Mesenchymal stem cell (in vitro differentiated cells and primary cell): ENCODE results near the gene RBM23.
A peak's percentile ranks its signal among the peaks of the same experiment; 100 is the strongest.

ENCODE experiments used
- DNase-seq: peaks from one replicate; pipeline ENCODE4 v3.0.0-alpha.2; 2013
- H2AFZ ChIP-seq: one replicate; pipeline ENCODE4 v1.6.1; 2013; ENCODE audit warnings: low read depth, mild to moderate bottlenecking, control low read depth, inconsistent platforms, low read length, moderate library complexity
- H2AK5ac ChIP-seq: 2 replicates; pipeline ENCODE4 v1.6.1; 2013; ENCODE audit warnings: low read length, moderate library complexity, mild to moderate bottlenecking, inconsistent platforms; ENCODE audit not compliant: severe bottlenecking
- H2BK120ac ChIP-seq: one replicate; pipeline ENCODE4 v1.6.1; 2013; ENCODE audit warnings: low read depth, mild to moderate bottlenecking, inconsistent platforms, low read length, moderate library complexity
- H2BK12ac ChIP-seq, 2 experiments: one replicate each; pipeline ENCODE4 v1.6.1; 2013; ENCODE audit warnings: inconsistent platforms in 2 of 2, low read length in 2 of 2, mild to moderate bottlenecking in 2 of 2, moderate library complexity in 2 of 2, control low read depth in 1 of 2
- H2BK15ac ChIP-seq: one replicate; pipeline ENCODE4 v1.6.1; 2013; ENCODE audit warnings: mild to moderate bottlenecking, low read depth, inconsistent platforms; ENCODE audit not compliant: poor library complexity, severe bottlenecking
- H2BK5ac ChIP-seq: 2 replicates; pipeline ENCODE4 v1.6.1; 2013; ENCODE audit warnings: low read depth, mild to moderate bottlenecking, low read length, control low read depth, inconsistent platforms; ENCODE audit not compliant: poor library complexity, severe bottlenecking
- H3K14ac ChIP-seq, 2 experiments: one replicate each; pipeline ENCODE4 v1.6.1; 2013; ENCODE audit warnings: inconsistent platforms in 2 of 2, low read length in 2 of 2, control low read depth in 1 of 2, mild to moderate bottlenecking in 1 of 2, moderate library complexity in 1 of 2
- H3K18ac ChIP-seq, 2 experiments: one replicate each; pipeline ENCODE4 v1.6.1; 2013; ENCODE audit warnings: inconsistent platforms in 2 of 2, low read length in 2 of 2, control low read depth in 1 of 2, low read depth in 1 of 2, mild to moderate bottlenecking in 1 of 2
- H3K23ac ChIP-seq, 2 experiments: one replicate each; pipeline ENCODE4 v1.6.1; 2013; ENCODE audit warnings: inconsistent platforms in 2 of 2, low read length in 2 of 2, mild to moderate bottlenecking in 2 of 2, moderate library complexity in 2 of 2, control low read depth in 1 of 2
- H3K27ac ChIP-seq: 2 replicates; pipeline ENCODE4 v1.5.1; 2013; ENCODE audit warnings: mild to moderate bottlenecking, moderate library complexity, low read length, control low read depth, inconsistent platforms; ENCODE audit not compliant: poor library complexity, severe bottlenecking
- H3K27me3 ChIP-seq, 2 experiments: 2 replicates each; pipeline versions ENCODE4 v1.6.1 to v1.7.0; 2013; ENCODE audit warnings: low read length in 2 of 2, mild to moderate bottlenecking in 2 of 2, moderate library complexity in 2 of 2, control low read depth in 1 of 2, inconsistent platforms in 1 of 2; ENCODE audit not compliant: control insufficient read depth in 1 of 2, insufficient read depth in 1 of 2
- H3K36me3 ChIP-seq, 2 experiments: 2 replicates each; pipeline versions ENCODE4 v1.6.1 to v1.7.0; 2013; ENCODE audit warnings: low read length in 2 of 2, control low read depth in 1 of 2, inconsistent platforms in 1 of 2, low read depth in 1 of 2, mild to moderate bottlenecking in 1 of 2; ENCODE audit not compliant: insufficient read depth in 2 of 2, control insufficient read depth in 1 of 2
- H3K4ac ChIP-seq, 2 experiments: one replicate each; pipeline ENCODE4 v1.6.1; 2013; ENCODE audit warnings: inconsistent platforms in 2 of 2, low read length in 2 of 2, mild to moderate bottlenecking in 2 of 2, moderate library complexity in 2 of 2, control low read depth in 1 of 2, low read depth in 1 of 2
- H3K4me1 ChIP-seq: 2 replicates; pipeline ENCODE4 v1.6.1; 2013; ENCODE audit warnings: low read depth, low read length, control low read depth; ENCODE audit not compliant: control insufficient read depth, insufficient read depth
- H3K4me2 ChIP-seq: 2 replicates; pipeline ENCODE4 v1.6.1; 2013; ENCODE audit warnings: low read length, mild to moderate bottlenecking, inconsistent platforms; ENCODE audit not compliant: poor library complexity, severe bottlenecking
- H3K4me3 ChIP-seq, 2 experiments: 2 replicates each; pipeline versions ENCODE4 v1.5.1 to v1.7.0; 2013; ENCODE audit warnings: low read length in 2 of 2, mild to moderate bottlenecking in 2 of 2, control low read depth in 1 of 2, low read depth in 1 of 2; ENCODE audit not compliant: insufficient read depth in 1 of 2
- H3K79me1 ChIP-seq: replicated peaks from 2 replicates; pipeline ENCODE4 v1.6.1; 2013; ENCODE audit warnings: mild to moderate bottlenecking, control low read depth, low read length, inconsistent platforms; ENCODE audit not compliant: poor library complexity, severe bottlenecking
- H3K9ac ChIP-seq: 2 replicates; pipeline ENCODE4 v1.7.0; 2013; ENCODE audit warnings: mild to moderate bottlenecking, low read length, moderate library complexity
- H3K9me3 ChIP-seq: 2 replicates; pipeline ENCODE4 v1.7.0; 2013; ENCODE audit warnings: mild to moderate bottlenecking, low read length; ENCODE audit not compliant: control insufficient read depth
- H4K8ac ChIP-seq: one replicate; pipeline ENCODE4 v1.6.1; 2013; ENCODE audit warnings: inconsistent platforms, mild to moderate bottlenecking, low read length, moderate library complexity
- H4K91ac ChIP-seq: one replicate; pipeline ENCODE4 v1.6.1; 2013; ENCODE audit warnings: mild to moderate bottlenecking, low read length, inconsistent platforms
- WGBS: methylation state at CpG from one replicate; pipeline ENCODE4 v1.1.7; 2013; ENCODE audit warnings: mixed read lengths; 5-methylcytosine and 5-hydroxymethylcytosine counted together

The RBM23 gene

GRCh38 chr14:22883173-22883976, 35.6 kb downstream of the RBM23 start, which contains the start of gene REM2:
REM2 (plus strand) TSS chr14:22883222; CDS start chr14:22883288, 66 bp downstream.
- Histone ChIP-seq H3K36me3 (peaks cover 15 to 20% of the 10 kb centered on the region in 2 experiments), H3K79me1 (peaks cover 4% of the 10 kb centered on the region), H3K14ac (no peak within 1 kb of the TSS), H3K23ac (no peak within 1 kb of the TSS), H3K4me1 (peaks cover 23% of the 10 kb centered on the region), H3K27ac (no peak within 1 kb of the TSS), H3K4ac (no peak within 1 kb of the TSS), H2BK5ac (no peak within 1 kb of the TSS), H2AFZ (no peak within 1 kb of the TSS), H2BK12ac (no peak within 1 kb of the TSS), H3K9me3 (no peaks in the 10 kb centered on the region), H3K18ac (peak within 1 kb of the TSS in 1 of 2 experiments; percentile 49), H4K8ac (peak within 1 kb of the TSS; percentile 8), H3K9ac (peak within 1 kb of the TSS; percentile 46), H3K4me2 (no peak within 1 kb of the TSS), H2AK5ac (peak within 1 kb of the TSS; percentile 15), H2BK15ac (no peak within 1 kb of the TSS), H3K27me3 (peaks cover 0 to 20% of the 10 kb centered on the region in 2 experiments), H4K91ac (peak within 1 kb of the TSS; percentile 36), H2BK120ac (no peak within 1 kb of the TSS), H3K4me3 (no peak within 1 kb of the TSS)
- DNase-seq = no peak
- 55% methylated on average over 15 of the region's 15 CpGs for WGBS

DNA sequence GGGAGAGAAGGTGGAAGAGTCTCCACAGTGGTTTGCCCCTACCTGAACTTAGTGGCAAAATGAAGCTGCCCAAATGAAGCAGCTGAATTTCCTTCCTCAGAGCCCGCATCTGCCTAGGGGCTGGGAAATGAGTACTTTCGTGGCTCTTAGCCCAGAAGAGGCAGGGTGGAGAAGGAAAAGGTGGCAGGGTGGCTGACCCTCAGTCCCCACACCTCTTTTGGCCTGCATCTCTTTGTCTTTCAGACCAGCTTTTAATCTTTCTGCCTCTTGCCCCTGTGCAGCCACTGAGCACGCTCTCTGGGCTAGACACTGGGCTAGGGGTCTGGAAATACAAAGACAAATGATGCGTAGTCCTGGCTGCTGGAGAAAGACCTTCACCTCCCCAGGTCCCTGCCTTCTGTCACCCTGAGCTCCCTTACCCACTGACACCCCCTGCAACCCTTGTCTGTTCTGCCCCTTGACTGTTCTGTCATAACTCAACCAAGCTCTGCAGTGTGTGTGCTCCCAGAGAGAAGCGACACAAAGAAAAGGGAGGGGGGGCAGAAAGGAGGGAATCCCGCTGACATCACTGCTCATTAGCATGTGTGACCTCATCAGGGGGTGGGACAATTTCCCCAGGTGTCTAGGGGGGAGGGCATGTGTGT, 36.3 kb downstream of the RBM23 start:
- Histone ChIP-seq H3K36me3 (peaks cover 23% of the 10 kb centered on the region in 2 experiments), H2BK12ac (no peak overlapping the region), H4K91ac (no peak overlapping the region), H3K27ac (no peak overlapping the region), H2AFZ (no peak overlapping the region), H3K27me3 (peaks cover 0 to 20% of the 10 kb centered on the region in 2 experiments), H3K4me2 (no peak overlapping the region), H3K14ac (no peak overlapping the region), H3K79me1 (peaks cover 1% of the 10 kb centered on the region), H3K4ac (no peak overlapping the region), H3K23ac (no peak overlapping the region), H2BK120ac (no peak overlapping the region), H2AK5ac (no peak overlapping the region), H2BK15ac (no peak overlapping the region), H3K4me1 (peaks cover 18% of the 10 kb centered on the region), H4K8ac (peak overlapping the region; percentile 8), H3K18ac (peak overlapping the region in 1 of 2 experiments; percentile 49), H3K9me3 (no peaks in the 10 kb centered on the region), H3K9ac (peak overlapping the region; percentile 46), H3K4me3 (no peak overlapping the region), H2BK5ac (no peak overlapping the region)
- peak; percentile 66 for DNase-seq
- WGBS = 60% methylated on average over 6 of the region's 6 CpGs

- DNase-seq = no peak
- Histone ChIP-seq H2BK5ac (no peak overlapping the region), H2BK120ac (no peak overlapping the region), H3K79me1 (peaks cover 6% of the 10 kb centered on the region), H3K27me3 (peaks cover 0 to 20% of the 10 kb centered on the region in 2 experiments), H2AK5ac (no peak overlapping the region), H2AFZ (no peak overlapping the region), H3K18ac (no peak overlapping the region), H3K36me3 (peaks cover 29% of the 10 kb centered on the region in 2 experiments), H3K14ac (no peak overlapping the region), H2BK12ac (no peak overlapping the region), H3K4me2 (no peak overlapping the region), H3K4me3 (no peak overlapping the region), H2BK15ac (no peak overlapping the region), H3K4me1 (peaks cover 18% of the 10 kb centered on the region), H3K27ac (no peak overlapping the region), H4K91ac (no peak overlapping the region), H3K9me3 (no peaks in the 10 kb centered on the region), H3K9ac (peak overlapping the region; percentile 46), H3K4ac (no peak overlapping the region), H3K23ac (no peak overlapping the region), H4K8ac (no peak overlapping the region)
- WGBS = 69% methylated on average over 6 of the region's 7 CpGs
These were observed 36.9 kb downstream of the RBM23 start for GRCh38 chr14:22882064-22882463.
